Spleen (tissue), 3 donors: Measurements from ENCODE around the gene PRIM2.
"Not testable (repeated sequence)": the region's sequence is repeated elsewhere in the genome, so short reads cannot be mapped to it uniquely, and the experiment has no call there.

Experiments used
- POLR2A ChIP-seq, 3 donors: fragments of 450-650 bp; IDR thresholded peaks; one replicate each; pipeline ENCODE4 v1.5.1; 2017; ENCODE audit warnings: antibody characterized with exemption in 3 of 3, mild to moderate bottlenecking in 1 of 3
- POLR2AphosphoS5 ChIP-seq, 3 donors: sonication (generic); formaldehyde crosslinking; IDR thresholded peaks; one replicate each; pipeline ENCODE4 v1.5.1; 2017; ENCODE audit warnings: antibody characterized with exemption in 3 of 3

DNA sequence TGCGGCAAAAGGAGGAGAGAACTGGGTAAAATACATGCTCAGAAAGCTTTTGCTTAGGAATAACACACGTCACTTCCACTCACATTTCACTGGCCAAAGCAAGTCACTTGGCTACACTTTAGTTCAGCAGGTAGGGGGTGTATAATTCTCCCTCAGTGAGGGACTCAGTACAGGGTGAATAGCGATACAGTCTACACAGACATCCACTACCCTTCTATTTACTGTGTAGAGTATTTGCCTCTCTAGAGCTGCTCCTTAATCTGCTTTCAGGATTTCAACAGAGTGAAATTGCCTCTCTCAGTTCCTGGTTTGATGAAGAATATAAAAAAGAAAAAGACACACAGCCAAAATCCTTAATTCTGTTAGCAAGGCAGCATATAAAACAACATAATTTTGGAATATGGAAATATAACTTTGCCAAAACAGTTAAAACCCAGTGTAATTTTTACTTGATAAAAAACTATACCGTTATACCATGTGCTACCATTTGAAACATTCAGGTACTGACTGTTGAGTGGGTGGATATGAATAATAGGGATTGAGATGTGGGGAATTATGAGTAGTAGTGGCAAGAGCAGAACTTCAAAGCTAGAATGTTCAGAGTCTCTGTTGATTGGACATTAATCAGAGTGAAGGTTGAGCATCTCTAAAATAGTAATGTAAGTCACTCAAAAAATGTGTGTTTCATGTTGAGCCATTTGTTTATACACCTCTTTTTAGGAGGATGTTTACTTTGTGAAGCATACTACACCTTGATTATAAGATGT is 51.7 kb downstream of the PRIM2 start:
- not testable (repeated sequence) for TF ChIP-seq POLR2A, POLR2AphosphoS5 (IDR thresholded peaks at IDR 0.05)
